GM23338 (cell line): ENCODE data around the gene KLHDC7A.
A peak's percentile ranks its signal among the peaks of the same experiment; 100 is the strongest.

ENCODE experiments used
- CREB1 ChIP-seq: fragments of 250-450 bp; sonication (Bioruptor Pico); IDR thresholded peaks from 2 replicates; pipeline ENCODE4 v1.5.0; 2020; ENCODE audit warnings: low read depth, mild to moderate bottlenecking, moderate library complexity
- EZH2 ChIP-seq: fragments of 200-600 bp; sonication (generic); IDR thresholded peaks from one replicate; pipeline ENCODE4 v1.8.0; 2017; ENCODE audit warnings: antibody characterized with exemption, mild to moderate bottlenecking, low read depth; ENCODE audit not compliant: unreplicated experiment
- EZH2phosphoT487 ChIP-seq: fragments of 200-600 bp; sonication (generic); IDR thresholded peaks from one replicate; pipeline ENCODE4 v1.8.1; 2018; ENCODE audit warnings: antibody characterized with exemption; ENCODE audit not compliant: unreplicated experiment
- JUNB ChIP-seq: IDR thresholded peaks from one replicate; pipeline ENCODE4 v1.6.1; 2016; ENCODE audit warnings: antibody characterized with exemption; ENCODE audit not compliant: unreplicated experiment
- NANOG ChIP-seq: IDR thresholded peaks from 2 replicates; pipeline ENCODE4 v1.6.1; 2016; ENCODE audit warnings: antibody characterized with exemption, borderline replicate concordance
- POLR2AphosphoS5 ChIP-seq: IDR thresholded peaks from 2 replicates; pipeline ENCODE4 v1.6.1; 2016; ENCODE audit warnings: antibody characterized with exemption, low read depth
- STAT1 ChIP-seq: IDR thresholded peaks from one replicate; pipeline ENCODE4 v1.6.1; 2016; ENCODE audit warnings: antibody characterized with exemption; ENCODE audit not compliant: unreplicated experiment
- ZNF114 ChIP-seq: fragments of 250-450 bp; sonication (Bioruptor Pico); IDR thresholded peaks from 2 replicates; pipeline ENCODE4 v1.5.0; 2020; ENCODE audit warnings: mild to moderate bottlenecking, moderate library complexity
- ZNF331 ChIP-seq: fragments of 250-450 bp; sonication (Bioruptor Pico); IDR thresholded peaks from 2 replicates; pipeline ENCODE4 v1.5.0; 2020; ENCODE audit warnings: low read depth, mild to moderate bottlenecking, moderate library complexity
- TF ChIP-seq, protein P1 (sequence below): IDR thresholded peaks from 2 replicates; pipeline ENCODE4 v1.6.1; 2016; ENCODE audit warnings: antibody characterized with exemption
- TF ChIP-seq, protein P2 (sequence below), 2 experiments: fragments of 200-600 bp in 1 of 2; sonication (generic) in 1 of 2; conservative IDR thresholded peaks; 2 replicates each; pipeline versions ENCODE4 v1.5.1 to v1.6.1; 2016 to 2017; ENCODE audit warnings: antibody characterized with exemption in 2 of 2, low read depth in 2 of 2, mild to moderate bottlenecking in 2 of 2, moderate library complexity in 1 of 2
- TF ChIP-seq, protein P3 (sequence below): IDR thresholded peaks from one replicate; pipeline ENCODE4 v1.6.1; 2018; ENCODE audit warnings: antibody characterized with exemption; ENCODE audit not compliant: unreplicated experiment
- TF ChIP-seq, protein P4 (sequence below): fragments of 250-450 bp; sonication (Bioruptor Pico); IDR thresholded peaks from 2 replicates; pipeline ENCODE4 v1.5.0; 2020; ENCODE audit warnings: mild to moderate bottlenecking, moderate library complexity

DNA sequence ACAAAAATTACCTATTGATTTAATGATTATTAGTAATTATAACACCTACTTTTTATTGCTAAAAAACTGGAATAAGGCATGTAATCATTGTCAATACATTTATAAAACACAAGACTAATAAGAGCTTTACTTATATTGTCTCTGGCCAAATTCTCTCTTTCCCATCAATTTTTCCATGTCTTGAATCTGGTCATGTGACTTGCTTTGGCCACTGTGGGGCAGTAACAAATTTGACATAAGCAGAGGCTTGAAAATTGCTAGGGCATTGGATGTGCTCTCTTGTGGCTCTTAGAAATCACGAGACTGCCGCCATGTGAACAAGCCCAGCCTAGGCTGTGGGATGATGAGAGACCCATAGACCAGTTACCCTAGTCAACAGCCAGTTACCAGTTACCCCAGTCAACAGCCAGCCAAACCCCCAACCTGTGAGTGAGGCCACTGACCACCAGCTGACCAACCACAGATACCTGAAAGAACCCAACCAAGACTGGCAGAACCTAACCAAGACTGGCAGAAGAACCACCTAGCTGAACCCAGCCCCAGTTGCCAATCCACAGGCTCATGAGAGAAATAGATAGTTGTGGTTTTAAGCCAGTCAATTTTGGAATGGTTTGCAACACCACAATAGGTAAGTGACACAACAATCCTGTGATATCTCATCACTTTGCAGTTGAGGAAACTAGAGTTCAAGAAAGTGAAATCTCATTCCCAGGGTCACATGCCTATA, 8.8 kb downstream of the KLHDC7A start:
- TF ChIP-seq, protein P1, sequence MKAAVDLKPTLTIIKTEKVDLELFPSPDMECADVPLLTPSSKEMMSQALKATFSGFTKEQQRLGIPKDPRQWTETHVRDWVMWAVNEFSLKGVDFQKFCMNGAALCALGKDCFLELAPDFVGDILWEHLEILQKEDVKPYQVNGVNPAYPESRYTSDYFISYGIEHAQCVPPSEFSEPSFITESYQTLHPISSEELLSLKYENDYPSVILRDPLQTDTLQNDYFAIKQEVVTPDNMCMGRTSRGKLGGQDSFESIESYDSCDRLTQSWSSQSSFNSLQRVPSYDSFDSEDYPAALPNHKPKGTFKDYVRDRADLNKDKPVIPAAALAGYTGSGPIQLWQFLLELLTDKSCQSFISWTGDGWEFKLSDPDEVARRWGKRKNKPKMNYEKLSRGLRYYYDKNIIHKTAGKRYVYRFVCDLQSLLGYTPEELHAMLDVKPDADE, result no peak
- TF ChIP-seq, protein P2, sequence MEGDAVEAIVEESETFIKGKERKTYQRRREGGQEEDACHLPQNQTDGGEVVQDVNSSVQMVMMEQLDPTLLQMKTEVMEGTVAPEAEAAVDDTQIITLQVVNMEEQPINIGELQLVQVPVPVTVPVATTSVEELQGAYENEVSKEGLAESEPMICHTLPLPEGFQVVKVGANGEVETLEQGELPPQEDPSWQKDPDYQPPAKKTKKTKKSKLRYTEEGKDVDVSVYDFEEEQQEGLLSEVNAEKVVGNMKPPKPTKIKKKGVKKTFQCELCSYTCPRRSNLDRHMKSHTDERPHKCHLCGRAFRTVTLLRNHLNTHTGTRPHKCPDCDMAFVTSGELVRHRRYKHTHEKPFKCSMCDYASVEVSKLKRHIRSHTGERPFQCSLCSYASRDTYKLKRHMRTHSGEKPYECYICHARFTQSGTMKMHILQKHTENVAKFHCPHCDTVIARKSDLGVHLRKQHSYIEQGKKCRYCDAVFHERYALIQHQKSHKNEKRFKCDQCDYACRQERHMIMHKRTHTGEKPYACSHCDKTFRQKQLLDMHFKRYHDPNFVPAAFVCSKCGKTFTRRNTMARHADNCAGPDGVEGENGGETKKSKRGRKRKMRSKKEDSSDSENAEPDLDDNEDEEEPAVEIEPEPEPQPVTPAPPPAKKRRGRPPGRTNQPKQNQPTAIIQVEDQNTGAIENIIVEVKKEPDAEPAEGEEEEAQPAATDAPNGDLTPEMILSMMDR (conservative IDR thresholded peaks at IDR 0.05; ENCODE audit: low read depth in 2 of 2), result no peak
- TF ChIP-seq EZH2phosphoT487, result no peak
- TF ChIP-seq POLR2AphosphoS5, result no peak
- TF ChIP-seq EZH2, result no peak
- TF ChIP-seq, protein P3, sequence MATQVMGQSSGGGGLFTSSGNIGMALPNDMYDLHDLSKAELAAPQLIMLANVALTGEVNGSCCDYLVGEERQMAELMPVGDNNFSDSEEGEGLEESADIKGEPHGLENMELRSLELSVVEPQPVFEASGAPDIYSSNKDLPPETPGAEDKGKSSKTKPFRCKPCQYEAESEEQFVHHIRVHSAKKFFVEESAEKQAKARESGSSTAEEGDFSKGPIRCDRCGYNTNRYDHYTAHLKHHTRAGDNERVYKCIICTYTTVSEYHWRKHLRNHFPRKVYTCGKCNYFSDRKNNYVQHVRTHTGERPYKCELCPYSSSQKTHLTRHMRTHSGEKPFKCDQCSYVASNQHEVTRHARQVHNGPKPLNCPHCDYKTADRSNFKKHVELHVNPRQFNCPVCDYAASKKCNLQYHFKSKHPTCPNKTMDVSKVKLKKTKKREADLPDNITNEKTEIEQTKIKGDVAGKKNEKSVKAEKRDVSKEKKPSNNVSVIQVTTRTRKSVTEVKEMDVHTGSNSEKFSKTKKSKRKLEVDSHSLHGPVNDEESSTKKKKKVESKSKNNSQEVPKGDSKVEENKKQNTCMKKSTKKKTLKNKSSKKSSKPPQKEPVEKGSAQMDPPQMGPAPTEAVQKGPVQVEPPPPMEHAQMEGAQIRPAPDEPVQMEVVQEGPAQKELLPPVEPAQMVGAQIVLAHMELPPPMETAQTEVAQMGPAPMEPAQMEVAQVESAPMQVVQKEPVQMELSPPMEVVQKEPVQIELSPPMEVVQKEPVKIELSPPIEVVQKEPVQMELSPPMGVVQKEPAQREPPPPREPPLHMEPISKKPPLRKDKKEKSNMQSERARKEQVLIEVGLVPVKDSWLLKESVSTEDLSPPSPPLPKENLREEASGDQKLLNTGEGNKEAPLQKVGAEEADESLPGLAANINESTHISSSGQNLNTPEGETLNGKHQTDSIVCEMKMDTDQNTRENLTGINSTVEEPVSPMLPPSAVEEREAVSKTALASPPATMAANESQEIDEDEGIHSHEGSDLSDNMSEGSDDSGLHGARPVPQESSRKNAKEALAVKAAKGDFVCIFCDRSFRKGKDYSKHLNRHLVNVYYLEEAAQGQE, result no peak
- TF ChIP-seq CREB1, result no peak
- TF ChIP-seq NANOG, result no peak
- no peak for TF ChIP-seq ZNF114 (CRISPR knock-in tag)
- no peak for TF ChIP-seq STAT1
- TF ChIP-seq, protein P4, sequence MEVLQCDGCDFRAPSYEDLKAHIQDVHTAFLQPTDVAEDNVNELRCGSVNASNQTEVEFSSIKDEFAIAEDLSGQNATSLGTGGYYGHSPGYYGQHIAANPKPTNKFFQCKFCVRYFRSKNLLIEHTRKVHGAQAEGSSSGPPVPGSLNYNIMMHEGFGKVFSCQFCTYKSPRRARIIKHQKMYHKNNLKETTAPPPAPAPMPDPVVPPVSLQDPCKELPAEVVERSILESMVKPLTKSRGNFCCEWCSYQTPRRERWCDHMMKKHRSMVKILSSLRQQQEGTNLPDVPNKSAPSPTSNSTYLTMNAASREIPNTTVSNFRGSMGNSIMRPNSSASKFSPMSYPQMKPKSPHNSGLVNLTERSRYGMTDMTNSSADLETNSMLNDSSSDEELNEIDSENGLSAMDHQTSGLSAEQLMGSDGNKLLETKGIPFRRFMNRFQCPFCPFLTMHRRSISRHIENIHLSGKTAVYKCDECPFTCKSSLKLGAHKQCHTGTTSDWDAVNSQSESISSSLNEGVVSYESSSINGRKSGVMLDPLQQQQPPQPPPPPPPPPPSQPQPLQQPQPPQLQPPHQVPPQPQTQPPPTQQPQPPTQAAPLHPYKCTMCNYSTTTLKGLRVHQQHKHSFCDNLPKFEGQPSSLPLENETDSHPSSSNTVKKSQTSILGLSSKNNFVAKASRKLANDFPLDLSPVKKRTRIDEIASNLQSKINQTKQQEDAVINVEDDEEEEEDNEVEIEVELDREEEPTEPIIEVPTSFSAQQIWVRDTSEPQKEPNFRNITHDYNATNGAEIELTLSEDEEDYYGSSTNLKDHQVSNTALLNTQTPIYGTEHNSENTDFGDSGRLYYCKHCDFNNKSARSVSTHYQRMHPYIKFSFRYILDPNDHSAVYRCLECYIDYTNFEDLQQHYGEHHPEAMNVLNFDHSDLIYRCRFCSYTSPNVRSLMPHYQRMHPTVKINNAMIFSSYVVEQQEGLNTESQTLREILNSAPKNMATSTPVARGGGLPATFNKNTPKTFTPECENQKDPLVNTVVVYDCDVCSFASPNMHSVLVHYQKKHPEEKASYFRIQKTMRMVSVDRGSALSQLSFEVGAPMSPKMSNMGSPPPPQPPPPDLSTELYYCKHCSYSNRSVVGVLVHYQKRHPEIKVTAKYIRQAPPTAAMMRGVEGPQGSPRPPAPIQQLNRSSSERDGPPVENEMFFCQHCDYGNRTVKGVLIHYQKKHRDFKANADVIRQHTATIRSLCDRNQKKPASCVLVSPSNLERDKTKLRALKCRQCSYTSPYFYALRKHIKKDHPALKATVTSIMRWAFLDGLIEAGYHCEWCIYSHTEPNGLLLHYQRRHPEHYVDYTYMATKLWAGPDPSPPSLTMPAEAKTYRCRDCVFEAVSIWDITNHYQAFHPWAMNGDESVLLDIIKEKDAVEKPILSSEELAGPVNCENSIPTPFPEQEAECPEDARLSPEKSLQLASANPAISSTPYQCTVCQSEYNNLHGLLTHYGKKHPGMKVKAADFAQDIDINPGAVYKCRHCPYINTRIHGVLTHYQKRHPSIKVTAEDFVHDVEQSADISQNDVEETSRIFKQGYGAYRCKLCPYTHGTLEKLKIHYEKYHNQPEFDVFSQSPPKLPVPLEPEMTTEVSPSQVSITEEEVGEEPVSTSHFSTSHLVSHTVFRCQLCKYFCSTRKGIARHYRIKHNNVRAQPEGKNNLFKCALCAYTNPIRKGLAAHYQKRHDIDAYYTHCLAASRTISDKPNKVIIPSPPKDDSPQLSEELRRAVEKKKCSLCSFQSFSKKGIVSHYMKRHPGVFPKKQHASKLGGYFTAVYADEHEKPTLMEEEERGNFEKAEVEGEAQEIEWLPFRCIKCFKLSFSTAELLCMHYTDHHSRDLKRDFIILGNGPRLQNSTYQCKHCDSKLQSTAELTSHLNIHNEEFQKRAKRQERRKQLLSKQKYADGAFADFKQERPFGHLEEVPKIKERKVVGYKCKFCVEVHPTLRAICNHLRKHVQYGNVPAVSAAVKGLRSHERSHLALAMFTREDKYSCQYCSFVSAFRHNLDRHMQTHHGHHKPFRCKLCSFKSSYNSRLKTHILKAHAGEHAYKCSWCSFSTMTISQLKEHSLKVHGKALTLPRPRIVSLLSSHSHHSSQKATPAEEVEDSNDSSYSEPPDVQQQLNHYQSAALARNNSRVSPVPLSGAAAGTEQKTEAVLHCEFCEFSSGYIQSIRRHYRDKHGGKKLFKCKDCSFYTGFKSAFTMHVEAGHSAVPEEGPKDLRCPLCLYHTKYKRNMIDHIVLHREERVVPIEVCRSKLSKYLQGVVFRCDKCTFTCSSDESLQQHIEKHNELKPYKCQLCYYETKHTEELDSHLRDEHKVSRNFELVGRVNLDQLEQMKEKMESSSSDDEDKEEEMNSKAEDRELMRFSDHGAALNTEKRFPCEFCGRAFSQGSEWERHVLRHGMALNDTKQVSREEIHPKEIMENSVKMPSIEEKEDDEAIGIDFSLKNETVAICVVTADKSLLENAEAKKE, result no peak
- no peak for TF ChIP-seq JUNB
- peak; percentile 79 for TF ChIP-seq ZNF331
